ENCODE results near the gene KRT26.

DNA sequence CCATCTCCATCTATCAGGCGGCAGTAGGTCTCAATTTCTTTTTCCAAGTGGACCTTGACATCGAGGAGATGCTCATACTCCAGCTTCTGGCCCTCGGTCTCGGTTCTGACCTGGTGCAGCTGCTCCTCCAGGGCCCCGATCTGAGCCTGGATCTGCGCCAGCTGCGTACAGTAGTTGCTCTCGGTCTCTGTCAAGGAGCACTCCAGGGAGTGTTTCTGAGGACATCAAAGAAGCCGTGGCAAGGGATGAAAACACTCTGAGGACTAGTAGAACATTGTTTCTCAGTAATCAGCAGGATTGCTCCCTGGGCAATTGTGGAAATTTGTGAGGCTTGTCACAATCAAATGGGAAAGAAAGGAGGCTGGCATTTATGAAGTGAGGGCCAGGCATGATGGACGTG is 21.8 kb upstream of the KRT26 start:
- TF ChIP-seq, protein P1, sequence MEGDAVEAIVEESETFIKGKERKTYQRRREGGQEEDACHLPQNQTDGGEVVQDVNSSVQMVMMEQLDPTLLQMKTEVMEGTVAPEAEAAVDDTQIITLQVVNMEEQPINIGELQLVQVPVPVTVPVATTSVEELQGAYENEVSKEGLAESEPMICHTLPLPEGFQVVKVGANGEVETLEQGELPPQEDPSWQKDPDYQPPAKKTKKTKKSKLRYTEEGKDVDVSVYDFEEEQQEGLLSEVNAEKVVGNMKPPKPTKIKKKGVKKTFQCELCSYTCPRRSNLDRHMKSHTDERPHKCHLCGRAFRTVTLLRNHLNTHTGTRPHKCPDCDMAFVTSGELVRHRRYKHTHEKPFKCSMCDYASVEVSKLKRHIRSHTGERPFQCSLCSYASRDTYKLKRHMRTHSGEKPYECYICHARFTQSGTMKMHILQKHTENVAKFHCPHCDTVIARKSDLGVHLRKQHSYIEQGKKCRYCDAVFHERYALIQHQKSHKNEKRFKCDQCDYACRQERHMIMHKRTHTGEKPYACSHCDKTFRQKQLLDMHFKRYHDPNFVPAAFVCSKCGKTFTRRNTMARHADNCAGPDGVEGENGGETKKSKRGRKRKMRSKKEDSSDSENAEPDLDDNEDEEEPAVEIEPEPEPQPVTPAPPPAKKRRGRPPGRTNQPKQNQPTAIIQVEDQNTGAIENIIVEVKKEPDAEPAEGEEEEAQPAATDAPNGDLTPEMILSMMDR (IDR thresholded peaks at IDR 0.05; ENCODE audit: borderline replicate concordance, extremely low read depth, low read length, poor library complexity, severe bottlenecking), result no peak
- no peak for TF ChIP-seq EZH2 (IDR thresholded peaks at IDR 0.05; ENCODE audit: borderline replicate concordance, low read depth, low read length, severe bottlenecking)

Measured in DND-41 (cell line).